ENCODE measurements around the gene ITGAX.

- no peak for TF ChIP-seq CTCF (conservative IDR thresholded peaks at IDR 0.05 in 1 of 2, IDR thresholded peaks at IDR 0.05 in 1 of 2; ENCODE audit: low read depth in 1 of 2, low read length in 2 of 2)
- no peak for TF ChIP-seq EZH2 (IDR thresholded peaks at IDR 0.05; ENCODE audit: low read length, missing control alignments)
These were observed 74.8 kb downstream of the ITGAX start for GRCh38 chr16:31429796-31430195.
